Measurements from ENCODE around the gene AGAP4. TPM values are rescaled to one million over a fixed set of nuclear protein-coding genes. Genes with fewer than 3 reads are reported as not detected.

AGAP4 gene
- total RNA-seq, 1 donor from 2014 or later = 9.2 TPM

Other genes with a start within 250 kb of the AGAP4 start
- 5.0 and 9.5 TPM in 2 replicates for gene ZFAND4, start 174.7 kb downstream of the AGAP4 start, total RNA-seq
- gene WASHC2C, start 120.2 kb downstream of the AGAP4 start, total RNA-seq = 19.0 and 20.6 TPM in 2 replicates
- gene TIMM23, start 125.0 kb upstream of the AGAP4 start, total RNA-seq = 98.7 and 147 TPM in 2 replicates
- gene NCOA4, start 183.1 kb upstream of the AGAP4 start, total RNA-seq = 90.2 and 107 TPM in 2 replicates
- not detected in 2 replicates for gene MSMB, start 198.8 kb upstream of the AGAP4 start, total RNA-seq

All from epithelial cell of proximal tubule (primary cell).